ENCODE results near the gene KCNJ12.
"Not testable (repeated sequence)": the region's sequence is repeated elsewhere in the genome, so short reads cannot be mapped to it uniquely, and the experiment has no call there.

The KCNJ12 gene

GRCh38 chr17:21451975-21452374 lies 75.8 kb downstream of the KCNJ12 start:
- DNase-seq (ENCODE audit: low read depth in 2 of 2): no peak

DNA sequence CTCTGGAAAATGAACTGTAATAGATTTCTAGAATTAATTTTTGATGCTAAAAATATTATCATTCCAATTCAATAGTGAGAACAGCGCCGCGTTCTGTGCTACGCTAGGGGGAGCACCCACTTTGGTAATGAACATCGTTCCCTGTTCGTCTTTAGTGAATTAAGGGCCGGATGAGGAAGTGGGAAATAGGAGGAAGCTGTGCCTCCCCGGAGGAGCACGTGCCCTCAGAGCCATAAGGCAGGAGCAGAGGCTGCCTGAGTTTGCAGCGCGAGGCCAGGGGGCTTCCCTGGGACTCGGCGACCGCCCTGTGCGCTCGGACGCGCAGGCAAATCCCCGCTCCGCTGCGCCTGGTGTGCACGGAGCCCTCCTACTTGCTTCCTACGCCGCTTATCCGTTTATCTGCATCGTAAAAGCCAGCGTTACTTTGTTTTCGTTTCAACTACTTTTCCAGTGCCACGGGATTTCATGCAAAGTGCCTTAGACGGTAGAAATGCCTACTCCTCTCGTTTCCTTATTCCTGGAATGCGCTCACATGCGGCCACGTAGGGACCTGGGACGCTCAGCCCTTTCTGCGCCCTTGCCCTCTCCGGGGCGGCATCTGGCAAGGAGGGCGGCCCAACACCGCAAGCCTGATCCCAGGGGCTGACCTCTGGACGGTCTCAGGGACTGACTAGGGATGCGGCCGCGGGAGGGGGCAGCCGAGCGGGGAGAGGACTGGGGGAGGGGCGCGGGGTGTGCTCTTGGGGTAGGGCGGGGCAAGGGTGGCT lies 76.4 kb downstream of the KCNJ12 start:
- DNase-seq (ENCODE audit: low read depth in 2 of 2): peak in 1 of 2 experiments; percentile 24

DNA sequence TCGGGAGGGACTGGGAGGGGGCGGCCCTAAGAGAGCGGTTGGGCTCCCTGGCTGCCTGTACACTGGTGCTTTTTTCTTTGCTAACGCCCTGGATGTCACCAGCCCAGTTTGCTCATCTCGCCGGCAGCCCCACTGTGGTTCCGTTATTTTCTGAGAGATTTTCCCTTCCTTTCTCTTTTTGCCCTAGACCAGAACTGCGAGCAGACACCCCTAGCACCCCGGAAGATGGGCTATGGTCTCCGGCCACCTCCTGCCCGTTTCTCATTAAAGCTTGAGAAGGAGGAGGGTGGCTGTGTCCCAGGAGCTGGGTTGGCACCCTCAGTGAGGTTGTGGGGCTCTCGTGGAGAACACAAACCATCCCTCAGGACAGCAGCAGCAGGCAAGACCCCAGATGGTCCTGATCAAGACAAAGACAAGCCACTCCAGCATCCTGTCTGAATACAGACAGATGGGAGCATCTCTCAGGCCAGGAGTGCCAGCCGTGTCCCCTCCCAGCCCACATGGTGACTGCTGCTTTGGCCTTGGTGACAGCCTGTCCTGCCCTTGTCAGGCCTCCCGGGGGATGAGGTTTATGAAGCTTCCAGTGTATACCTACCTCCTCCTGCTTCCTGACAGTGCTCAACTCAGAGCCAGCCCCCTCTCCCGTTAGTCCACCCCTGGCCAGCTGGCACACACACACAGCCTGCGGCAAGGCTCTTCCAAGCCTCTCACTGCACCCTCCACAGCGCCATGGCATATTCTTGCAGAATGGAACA lies 77.2 kb downstream of the KCNJ12 start:
- no peak for DNase-seq (ENCODE audit: low read depth in 2 of 2)

DNA sequence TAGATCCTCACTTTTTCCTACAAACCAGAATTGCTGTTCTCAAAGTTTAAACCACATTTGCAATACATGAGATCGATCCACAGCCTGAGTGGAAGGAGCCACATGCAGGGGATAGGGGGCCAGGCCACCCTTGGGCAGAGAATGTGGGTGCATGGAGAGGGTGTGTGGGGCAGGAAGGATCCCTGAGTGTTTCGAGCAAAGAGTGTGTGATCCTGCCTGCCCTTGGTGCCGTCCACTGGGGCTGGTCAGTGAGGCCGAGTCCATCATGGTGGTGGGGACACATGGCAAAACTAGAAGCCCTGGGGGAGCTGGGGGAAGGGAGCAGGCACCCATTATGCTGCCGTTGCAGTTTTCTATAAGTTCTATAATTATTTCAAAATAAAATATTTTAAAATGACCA lies 77.8 kb downstream of the KCNJ12 start:
- DNase-seq (ENCODE audit: low read depth in 2 of 2): not testable (repeated sequence)

GRCh38 chr17:21454441-21454840 lies 78.3 kb downstream of the KCNJ12 start:
- DNase-seq (ENCODE audit: low read depth in 2 of 2): no peak

DNA sequence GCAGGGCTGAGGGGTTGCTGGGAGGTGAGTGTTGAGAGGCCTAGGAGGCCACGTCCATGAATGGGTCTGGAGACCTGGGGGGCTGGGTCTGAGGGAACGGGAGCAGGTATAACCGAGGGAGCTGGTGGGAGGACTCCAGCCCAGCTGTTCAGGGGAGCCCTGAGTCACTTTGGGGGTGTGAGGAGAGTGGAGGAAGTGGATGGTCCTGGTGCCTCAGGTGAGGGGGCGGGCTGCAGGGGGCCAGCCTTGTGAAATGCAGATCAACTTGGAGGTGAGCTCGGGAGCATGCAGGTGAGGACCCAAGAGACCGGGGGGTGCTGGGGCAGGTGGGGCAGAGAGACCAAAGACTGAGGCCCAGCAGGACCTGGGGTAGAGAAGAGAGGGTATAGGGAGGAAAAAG lies 79.6 kb downstream of the KCNJ12 start:
- no peak for DNase-seq (ENCODE audit: low read depth in 2 of 2)

DNA sequence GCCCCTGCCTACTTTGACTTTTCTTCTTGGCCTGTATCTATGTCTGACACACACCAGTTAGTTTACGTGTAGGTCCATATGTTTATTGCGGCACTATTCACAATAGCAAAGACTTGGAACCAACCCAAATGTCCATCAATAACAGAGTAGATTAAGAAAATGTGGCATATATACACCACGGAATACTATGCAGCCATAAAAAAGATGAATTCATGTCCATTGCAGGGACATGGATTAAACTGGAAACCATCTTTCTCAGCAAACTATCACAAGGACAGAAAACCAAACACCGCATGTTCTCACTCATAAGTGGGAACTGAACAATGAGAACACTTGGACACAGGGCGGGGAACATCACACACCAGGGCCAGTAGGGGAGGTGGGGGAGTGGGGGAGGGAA lies 80.3 kb downstream of the KCNJ12 start:
- DNase-seq (ENCODE audit: low read depth in 2 of 2): not testable (repeated sequence)

GRCh38 chr17:21457051-21458026 lies 81.2 kb downstream of the KCNJ12 start:
- DNase-seq (ENCODE audit: low read depth in 2 of 2): peak; percentile 88 to 93

DNA sequence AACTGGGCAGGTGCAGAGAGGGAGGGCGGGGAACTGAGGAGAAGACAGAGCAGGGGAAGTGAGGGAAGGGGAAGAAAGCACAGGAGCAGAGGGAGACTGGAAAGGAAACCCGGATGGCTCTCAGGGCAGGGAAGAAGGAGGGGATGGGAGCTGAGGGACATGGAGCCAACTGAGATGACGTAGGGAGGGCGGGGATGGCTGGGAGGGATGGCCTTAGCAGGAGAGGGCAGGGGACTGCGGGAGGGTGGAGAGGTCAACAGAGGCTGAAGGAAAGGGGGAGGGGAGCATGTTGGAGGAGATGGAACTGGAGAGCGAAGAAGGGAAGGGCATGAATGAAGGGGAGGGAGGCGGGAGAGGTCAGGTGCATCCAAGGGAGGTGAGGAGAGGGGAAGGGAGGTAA lies 81.9 kb downstream of the KCNJ12 start:
- no peak for DNase-seq (ENCODE audit: low read depth in 2 of 2)

DNA sequence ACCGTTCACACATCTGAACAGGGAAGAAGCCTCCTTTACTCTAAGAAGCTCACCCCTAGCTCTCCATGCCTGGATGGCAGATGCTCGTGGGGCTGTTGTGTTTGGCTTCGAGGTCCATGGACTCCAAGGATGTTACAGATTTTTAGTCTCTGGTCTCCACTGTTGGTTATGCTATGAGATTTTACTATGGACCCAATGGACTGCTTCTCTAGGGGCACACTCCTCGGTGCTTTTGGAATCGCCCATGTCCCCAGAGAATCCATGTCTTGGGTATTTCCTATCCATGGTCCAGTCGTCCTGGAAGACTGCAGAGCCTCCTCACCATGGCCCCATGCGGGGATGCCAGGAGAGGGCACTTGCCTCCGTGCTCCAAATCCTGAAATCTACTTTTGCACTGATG lies 83.4 kb downstream of the KCNJ12 start:
- DNase-seq (ENCODE audit: low read depth in 2 of 2): no peak

GRCh38 chr17:21460358-21460757 lies 84.2 kb downstream of the KCNJ12 start:
- DNase-seq (ENCODE audit: low read depth in 2 of 2): no peak

- no peak for DNase-seq (ENCODE audit: low read depth in 2 of 2)
These were observed 86.1 kb downstream of the KCNJ12 start for GRCh38 chr17:21462237-21462636.

- DNase-seq (ENCODE audit: low read depth in 2 of 2): no peak
These were observed 87.1 kb downstream of the KCNJ12 start for GRCh38 chr17:21463204-21463661.

DNA sequence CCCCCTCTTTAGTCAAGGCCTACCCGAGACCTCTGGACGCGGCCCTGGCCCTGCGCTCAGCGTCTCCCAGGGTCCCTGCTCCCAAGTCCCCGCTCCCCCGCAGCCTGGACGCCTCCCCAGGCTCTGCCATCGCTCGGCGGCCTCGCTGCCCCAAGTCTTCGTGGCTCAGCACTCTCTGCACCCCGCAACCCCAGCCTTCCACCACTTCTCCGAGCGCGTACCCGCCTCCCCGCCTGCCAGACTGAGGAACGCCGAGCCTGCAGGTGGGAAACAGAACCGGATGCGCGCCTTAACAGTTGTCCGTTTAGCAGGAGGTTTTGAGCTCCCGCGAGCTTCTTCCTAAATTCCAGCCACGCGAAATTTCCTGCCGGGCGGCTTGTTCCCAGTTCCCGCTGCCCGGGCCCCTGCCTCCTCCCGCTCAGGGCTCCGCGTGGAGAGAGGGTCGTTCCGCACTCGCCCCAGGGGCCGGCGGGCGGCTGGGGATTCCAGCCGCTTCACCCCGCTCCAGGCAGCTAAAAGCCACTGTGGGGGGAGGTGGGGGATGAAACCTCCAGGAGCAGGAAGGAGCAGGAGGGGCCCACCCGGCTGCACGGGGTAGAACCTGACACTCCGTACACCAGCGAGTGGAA lies 87.7 kb downstream of the KCNJ12 start:
- DNase-seq (ENCODE audit: low read depth in 2 of 2): no peak

- no peak for DNase-seq (ENCODE audit: low read depth in 2 of 2)
These were observed 88.5 kb downstream of the KCNJ12 start for GRCh38 chr17:21464611-21465021.

DNA sequence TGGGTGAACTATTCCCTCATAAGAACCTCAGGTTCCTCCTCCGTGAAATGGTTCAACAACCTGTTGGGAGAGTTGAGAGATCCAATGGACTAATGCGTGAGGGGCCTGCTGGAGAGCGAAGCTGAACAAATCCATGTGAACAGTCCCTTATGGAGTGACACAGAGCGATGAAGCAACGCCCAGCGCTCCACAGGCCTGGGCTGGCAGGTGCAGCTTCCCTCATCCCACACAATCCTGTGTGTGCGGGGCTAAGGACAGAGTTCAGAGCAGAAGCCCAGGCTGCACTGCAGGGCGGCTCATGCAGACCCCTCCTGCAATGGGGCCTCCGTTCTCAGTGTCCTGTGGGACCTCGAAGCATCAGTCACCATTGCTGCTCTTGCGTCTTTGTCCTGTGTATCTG lies 90.4 kb downstream of the KCNJ12 start:
- DNase-seq (ENCODE audit: low read depth in 2 of 2): no peak

DNA sequence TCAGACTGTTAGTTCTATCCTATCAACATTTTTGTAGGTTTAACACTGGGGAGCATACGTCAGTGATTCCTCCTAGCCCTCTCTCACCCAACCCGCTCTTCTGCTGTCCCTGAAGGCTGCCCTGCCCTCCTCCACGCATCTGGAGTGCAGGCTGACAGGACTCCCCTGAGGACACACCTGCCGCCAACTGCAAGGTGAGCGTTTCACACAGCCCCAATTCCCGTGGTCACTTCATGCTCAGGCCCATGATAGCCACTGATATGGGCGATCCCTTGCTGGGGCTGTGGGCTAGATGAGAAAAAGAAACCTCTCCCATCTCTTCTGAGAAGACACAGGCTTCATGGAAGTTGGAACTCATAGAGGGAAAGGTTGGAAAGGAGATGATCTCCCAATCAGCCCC lies 91.0 kb downstream of the KCNJ12 start:
- DNase-seq (ENCODE audit: low read depth in 2 of 2): no peak

- no peak for DNase-seq (ENCODE audit: low read depth in 2 of 2)
These were observed 91.8 kb downstream of the KCNJ12 start for GRCh38 chr17:21467739-21468490.

Measured in stimulated activated CD4-positive, alpha-beta T cell treated with anti-CD3 and anti-CD28 coated beads, Interleukin-12 subunit alpha, Interleukin-12 subunit beta, amount 100 ng/mL, for 24 hours (primary cell).